Lower leg skin (tissue), 3 donors: ENCODE measurements around the gene EHD4.

Experiments
- POLR2A ChIP-seq, 2 donors: fragments of 450-650 bp; IDR thresholded peaks; one replicate each; pipeline ENCODE4 v1.6.1; 2016 to 2017; ENCODE audit warnings: antibody characterized with exemption in 2 of 2, mild to moderate bottlenecking in 1 of 2, moderate library complexity in 1 of 2
- TF ChIP-seq, protein P1 (sequence below), 3 donors: fragments of 450-650 bp; IDR thresholded peaks; one replicate each; pipeline ENCODE4 v1.5.1; 2016; ENCODE audit warnings: antibody characterized with exemption in 3 of 3, mild to moderate bottlenecking in 3 of 3, moderate library complexity in 2 of 3

DNA sequence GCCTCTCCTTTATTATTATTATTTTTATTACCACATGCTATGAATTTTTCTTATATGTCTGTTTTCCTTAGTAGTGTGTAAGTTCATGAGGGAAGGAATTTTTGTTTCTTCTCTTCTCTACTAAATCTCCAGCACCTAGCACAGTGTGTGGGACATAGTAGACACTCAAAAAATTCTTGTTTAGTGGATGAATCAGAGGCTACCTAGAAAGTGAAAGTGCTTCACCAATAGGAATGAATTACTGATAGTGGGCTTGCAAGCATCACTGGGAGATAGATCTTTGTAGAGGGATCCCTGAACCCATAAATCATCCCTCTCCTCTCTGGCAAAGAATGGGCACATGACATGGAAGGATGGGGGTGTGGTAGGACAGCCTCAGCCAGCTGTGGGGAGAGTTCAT is 87.0 kb downstream of the EHD4 start:
- TF ChIP-seq, protein P1, sequence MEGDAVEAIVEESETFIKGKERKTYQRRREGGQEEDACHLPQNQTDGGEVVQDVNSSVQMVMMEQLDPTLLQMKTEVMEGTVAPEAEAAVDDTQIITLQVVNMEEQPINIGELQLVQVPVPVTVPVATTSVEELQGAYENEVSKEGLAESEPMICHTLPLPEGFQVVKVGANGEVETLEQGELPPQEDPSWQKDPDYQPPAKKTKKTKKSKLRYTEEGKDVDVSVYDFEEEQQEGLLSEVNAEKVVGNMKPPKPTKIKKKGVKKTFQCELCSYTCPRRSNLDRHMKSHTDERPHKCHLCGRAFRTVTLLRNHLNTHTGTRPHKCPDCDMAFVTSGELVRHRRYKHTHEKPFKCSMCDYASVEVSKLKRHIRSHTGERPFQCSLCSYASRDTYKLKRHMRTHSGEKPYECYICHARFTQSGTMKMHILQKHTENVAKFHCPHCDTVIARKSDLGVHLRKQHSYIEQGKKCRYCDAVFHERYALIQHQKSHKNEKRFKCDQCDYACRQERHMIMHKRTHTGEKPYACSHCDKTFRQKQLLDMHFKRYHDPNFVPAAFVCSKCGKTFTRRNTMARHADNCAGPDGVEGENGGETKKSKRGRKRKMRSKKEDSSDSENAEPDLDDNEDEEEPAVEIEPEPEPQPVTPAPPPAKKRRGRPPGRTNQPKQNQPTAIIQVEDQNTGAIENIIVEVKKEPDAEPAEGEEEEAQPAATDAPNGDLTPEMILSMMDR (IDR thresholded peaks at IDR 0.05): no peak
- no peak for TF ChIP-seq POLR2A (IDR thresholded peaks at IDR 0.05)
